Adrenal gland (tissue), 5 donors: Measurements from ENCODE around the gene CLRN2.

Experiments used
- CTCF ChIP-seq, 6 experiments: fragments of 450-650 bp in 4 of 6; fragments of 200-600 bp in 2 of 6; sonication (generic) in 1 of 6; IDR thresholded peaks; 1 replicate in 5 of 6; 2 replicates in 1 of 6; pipeline versions ENCODE4 v1.5.1 to v1.8.0; 2016 to 2021; ENCODE audit warnings: antibody characterized with exemption in 6 of 6, mild to moderate bottlenecking in 2 of 6, moderate library complexity in 1 of 6
- POLR2A ChIP-seq, 2 donors: fragments of 450-650 bp; IDR thresholded peaks; one replicate each; pipeline ENCODE4 v1.6.1; 2017; ENCODE audit warnings: antibody characterized with exemption in 2 of 2, mild to moderate bottlenecking in 2 of 2, moderate library complexity in 1 of 2
- donor health status: DM: no; HTN: no; CAD: no.

GRCh38 chr4:17480210-17480927 is 34.6 kb upstream of the CLRN2 start:
- TF ChIP-seq CTCF (IDR thresholded peaks at IDR 0.05): no peak
- no peak for TF ChIP-seq POLR2A (IDR thresholded peaks at IDR 0.05)
